Vagina (tissue), 2 donors: ENCODE measurements around the gene STK24.

Experiments used
- CTCF ChIP-seq, 3 experiments: fragments of 450-650 bp in 2 of 3; fragments of 200-600 bp in 1 of 3; sonication (generic) in 1 of 3; IDR thresholded peaks; one replicate each; pipeline ENCODE4 v1.5.1; 2017 to 2019; ENCODE audit warnings: antibody characterized with exemption in 3 of 3, mild to moderate bottlenecking in 2 of 3, moderate library complexity in 2 of 3
- POLR2A ChIP-seq, 2 donors: fragments of 450-650 bp; IDR thresholded peaks; one replicate each; pipeline ENCODE4 v1.6.1; 2017; ENCODE audit warnings: antibody characterized with exemption in 2 of 2, mild to moderate bottlenecking in 2 of 2, moderate library complexity in 2 of 2
- POLR2AphosphoS5 ChIP-seq, 2 donors: sonication (generic); formaldehyde crosslinking; IDR thresholded peaks; one replicate each; pipeline ENCODE4 v1.9.0; 2017; ENCODE audit warnings: antibody characterized with exemption in 2 of 2, mild to moderate bottlenecking in 2 of 2, low read depth in 1 of 2; ENCODE audit not compliant: insufficient read depth in 1 of 2

GRCh38 chr13:98427331-98427995 lies 149.4 kb downstream of the STK24 start:
- TF ChIP-seq CTCF (IDR thresholded peaks at IDR 0.05) (no peak), POLR2AphosphoS5 (IDR thresholded peaks at IDR 0.05; ENCODE audit: insufficient read depth in 1 of 2, low read depth in 1 of 2) (no peak), POLR2A (IDR thresholded peaks at IDR 0.05) (no peak)
